Mononuclear cell (primary cell): ENCODE data around the gene LLPH. TPM values are rescaled to one million over a fixed set of nuclear protein-coding genes. Genes with fewer than 3 reads are reported as not detected.

Experiments used
- H3K27me3 ChIP-seq: 2 replicates; pipeline ENCODE4 v1.6.0; 2011; ENCODE audit warnings: low read length, control low read depth; ENCODE audit not compliant: insufficient read depth
- H3K4me1 ChIP-seq: 2 replicates; pipeline ENCODE4 v1.5.1; 2011; ENCODE audit warnings: mild to moderate bottlenecking, low read length, control low read depth; ENCODE audit not compliant: insufficient read depth
- H3K4me3 ChIP-seq: 2 replicates; pipeline ENCODE4 v1.5.1; 2011; ENCODE audit warnings: mild to moderate bottlenecking, low read length, moderate library complexity
- H3K9me3 ChIP-seq: 2 replicates; pipeline ENCODE4 v1.5.1; 2011; ENCODE audit warnings: low read depth, mild to moderate bottlenecking, control low read depth, low read length
- total RNA-seq: library from RNA; depleted of rRNA; stranded (reverse); fragments of >200 nt; gene quantifications from one replicate; pipeline ENCODE4 v1.2.3, GENCODE V29; 2012

LLPH gene
- total RNA-seq, 1 donor, result 5.0 TPM

GRCh38 chr12:66156654-66157053, 26.1 kb upstream of the LLPH start:
- Histone ChIP-seq H3K4me3 (no peak overlapping the region), H3K9me3 (no peaks in the 10 kb centered on the region), H3K4me1 (peaks cover 26% of the 10 kb centered on the region), H3K27me3 (no peaks in the 10 kb centered on the region)

DNA sequence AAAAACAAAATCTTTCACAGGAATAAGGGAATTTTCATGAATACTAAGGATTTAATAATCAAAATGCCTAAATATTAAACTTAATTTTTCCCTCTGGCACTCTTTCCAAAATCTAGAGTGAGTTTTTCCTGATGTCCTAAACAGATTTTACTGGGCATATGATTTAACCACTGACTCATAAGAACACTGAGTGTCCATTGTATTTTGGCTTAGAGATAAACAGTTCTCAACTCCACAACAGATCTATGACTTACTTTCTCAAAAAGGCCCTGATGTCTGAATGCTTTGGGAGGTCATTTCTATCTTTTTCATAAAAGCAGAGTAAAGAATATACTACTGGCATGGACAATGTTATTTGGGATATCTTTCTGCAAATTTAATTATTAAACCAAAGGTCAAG, 24.2 kb upstream of the LLPH start:
- Histone ChIP-seq H3K4me1 (peaks cover 34% of the 10 kb centered on the region), H3K4me3 (no peak overlapping the region), H3K9me3 (no peaks in the 10 kb centered on the region), H3K27me3 (no peaks in the 10 kb centered on the region)

- H3K4me3 ChIP-seq, result no peak overlapping the region
- H3K27me3 ChIP-seq, result no peaks in the 10 kb centered on the region
- H3K4me1 ChIP-seq, result peaks cover 27% of the 10 kb centered on the region
- H3K9me3 ChIP-seq, result no peaks in the 10 kb centered on the region
Measured at GRCh38 chr12:66152732-66153131, 22.2 kb upstream of the LLPH start.

DNA sequence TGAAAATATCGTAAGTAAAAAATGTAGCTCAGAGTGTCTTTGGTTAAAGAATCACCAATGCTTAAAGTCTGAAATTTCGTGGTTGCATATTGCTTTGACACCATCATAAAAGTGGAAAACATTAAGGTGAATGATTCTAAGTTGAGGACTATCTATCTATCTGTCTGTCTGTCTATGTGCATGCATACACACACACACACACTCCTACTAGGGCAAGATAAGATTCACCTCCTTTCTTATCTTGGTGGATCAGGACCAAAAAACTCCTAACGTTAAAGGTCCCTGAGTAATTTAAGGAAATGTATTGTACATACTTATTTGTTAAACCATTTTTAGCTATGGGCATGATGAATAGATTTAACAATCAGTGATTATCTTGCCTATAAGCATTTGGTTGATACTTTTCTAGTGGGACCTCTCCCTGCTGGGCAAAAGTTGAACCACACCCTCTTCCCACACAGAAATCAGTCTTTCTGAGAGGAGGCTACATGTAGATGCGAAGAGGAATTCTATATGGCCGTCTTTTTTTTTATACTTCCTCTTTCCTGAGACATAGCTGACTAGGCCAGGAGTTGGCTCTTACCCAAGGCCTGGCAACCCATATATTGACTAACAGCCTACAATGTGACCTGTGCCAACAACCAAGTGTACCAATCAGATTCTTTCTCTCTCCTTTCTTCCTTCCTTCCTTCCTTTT, 19.3 kb upstream of the LLPH start:
- Histone ChIP-seq H3K4me3 (no peak overlapping the region), H3K27me3 (no peaks in the 10 kb centered on the region), H3K4me1 (peaks cover 28% of the 10 kb centered on the region), H3K9me3 (no peaks in the 10 kb centered on the region)

- no peak overlapping the region for H3K4me3 ChIP-seq
- peaks cover 38% of the 10 kb centered on the region for H3K4me1 ChIP-seq
- peaks cover 24% of the 10 kb centered on the region for H3K9me3 ChIP-seq
- no peaks in the 10 kb centered on the region for H3K27me3 ChIP-seq
Measured at GRCh38 chr12:66144791-66145754, 14.5 kb upstream of the LLPH start.

DNA sequence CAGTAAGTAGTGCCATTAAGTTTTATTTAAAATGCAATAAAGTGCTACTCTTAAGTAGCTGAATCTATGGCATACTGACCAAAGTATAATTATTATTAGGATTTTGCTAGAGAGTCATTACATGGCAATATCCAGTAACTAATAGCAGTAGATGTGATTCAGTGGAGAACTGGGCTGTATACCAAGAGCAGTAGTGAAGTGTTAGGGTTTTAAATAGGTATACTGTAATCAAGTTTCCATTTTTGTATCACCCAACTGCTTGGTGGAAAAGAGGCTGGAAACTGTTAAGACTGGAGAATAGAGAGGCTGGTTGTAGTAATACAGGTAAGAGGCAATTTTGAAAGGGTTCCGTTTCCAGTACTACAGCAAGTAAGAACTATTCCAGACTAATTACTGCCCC, 13.3 kb upstream of the LLPH start:
- no peaks in the 10 kb centered on the region for H3K27me3 ChIP-seq
- peaks cover 26% of the 10 kb centered on the region for H3K9me3 ChIP-seq
- H3K4me1 ChIP-seq, result peaks cover 33% of the 10 kb centered on the region
- no peak overlapping the region for H3K4me3 ChIP-seq

- peaks cover 33% of the 10 kb centered on the region for H3K4me1 ChIP-seq
- H3K27me3 ChIP-seq, result no peaks in the 10 kb centered on the region
Measured at GRCh38 chr12:66142826-66143225, 12.3 kb upstream of the LLPH start.

GRCh38 chr12:66141299-66141698, 10.7 kb upstream of the LLPH start:
- Histone ChIP-seq H3K9me3 (peaks cover 26% of the 10 kb centered on the region), H3K4me3 (no peak overlapping the region), H3K4me1 (peaks cover 32% of the 10 kb centered on the region), H3K27me3 (no peaks in the 10 kb centered on the region)

More at GRCh38 chr12:66142826-66143225, 12.3 kb upstream of the LLPH start:
- Histone ChIP-seq H3K9me3 (peaks cover 26% of the 10 kb centered on the region), H3K4me3 (no peak overlapping the region)

DNA sequence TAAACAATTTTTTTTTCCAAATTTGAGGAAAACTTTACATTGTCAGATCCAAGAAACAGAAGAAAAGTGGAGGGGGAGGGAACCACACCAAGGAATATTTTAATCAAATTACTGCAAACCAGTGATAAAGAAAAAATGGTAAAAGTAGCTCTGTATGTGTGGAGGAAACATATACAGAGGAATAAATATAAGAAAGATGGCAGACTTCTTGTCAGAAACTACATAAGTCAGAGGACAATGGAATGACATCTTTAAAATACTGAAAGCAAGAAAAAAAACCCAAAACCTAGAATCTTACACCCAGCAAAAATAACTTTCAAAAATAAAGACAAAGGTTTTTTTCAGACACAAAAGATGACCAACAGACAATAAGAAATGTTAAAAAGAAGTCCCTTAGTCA, 10.2 kb upstream of the LLPH start:
- Histone ChIP-seq H3K4me3 (no peak overlapping the region), H3K9me3 (peaks cover 26% of the 10 kb centered on the region), H3K4me1 (peaks cover 27% of the 10 kb centered on the region), H3K27me3 (no peaks in the 10 kb centered on the region)

GRCh38 chr12:66139328-66139727, 8.8 kb upstream of the LLPH start:
- Histone ChIP-seq H3K27me3 (no peaks in the 10 kb centered on the region), H3K9me3 (peaks cover 26% of the 10 kb centered on the region), H3K4me1 (peaks cover 16% of the 10 kb centered on the region), H3K4me3 (no peak overlapping the region)

DNA sequence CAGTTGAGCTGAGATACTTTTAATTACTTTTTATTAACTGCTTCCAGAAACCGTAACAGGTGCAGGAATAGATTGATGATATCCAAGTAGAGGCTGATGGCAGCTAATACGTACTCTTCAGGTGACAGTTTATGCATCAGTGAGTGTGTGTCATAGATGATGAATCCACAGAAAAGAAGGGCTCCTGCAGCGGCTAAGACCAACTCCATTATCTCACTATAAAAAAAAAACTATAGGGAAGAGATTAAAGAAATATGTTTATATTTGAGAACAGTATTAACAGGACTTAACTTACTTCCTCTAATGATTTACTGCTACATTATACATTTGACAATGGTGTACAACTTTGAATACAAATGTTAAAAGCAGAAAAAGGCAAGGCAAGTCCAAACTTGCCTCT, 7.4 kb upstream of the LLPH start:
- H3K9me3 ChIP-seq, result peaks cover 26% of the 10 kb centered on the region
- H3K4me1 ChIP-seq, result peaks cover 7% of the 10 kb centered on the region
- no peaks in the 10 kb centered on the region for H3K27me3 ChIP-seq
- H3K4me3 ChIP-seq, result no peak overlapping the region

GRCh38 chr12:66132408-66132807, 1.9 kb upstream of the LLPH start:
- H3K4me3 ChIP-seq, result no peak overlapping the region
- H3K27me3 ChIP-seq, result no peaks in the 10 kb centered on the region
- H3K9me3 ChIP-seq, result no peaks in the 10 kb centered on the region
- peaks cover 26% of the 10 kb centered on the region for H3K4me1 ChIP-seq

- peak overlapping the region; percentile 93 for H3K4me3 ChIP-seq
- no peaks in the 10 kb centered on the region for H3K27me3 ChIP-seq
- H3K9me3 ChIP-seq, result no peaks in the 10 kb centered on the region
- H3K4me1 ChIP-seq, result peaks cover 26% of the 10 kb centered on the region
Measured at GRCh38 chr12:66131067-66131688, 628 bp upstream of the LLPH start.

- H3K27me3 ChIP-seq, result no peaks in the 10 kb centered on the region
- H3K4me3 ChIP-seq, result peak overlapping the region; percentile 93
- peaks cover 26% of the 10 kb centered on the region for H3K4me1 ChIP-seq
- no peaks in the 10 kb centered on the region for H3K9me3 ChIP-seq
Measured at GRCh38 chr12:66129934-66130266, 650 bp downstream of the LLPH start.

DNA sequence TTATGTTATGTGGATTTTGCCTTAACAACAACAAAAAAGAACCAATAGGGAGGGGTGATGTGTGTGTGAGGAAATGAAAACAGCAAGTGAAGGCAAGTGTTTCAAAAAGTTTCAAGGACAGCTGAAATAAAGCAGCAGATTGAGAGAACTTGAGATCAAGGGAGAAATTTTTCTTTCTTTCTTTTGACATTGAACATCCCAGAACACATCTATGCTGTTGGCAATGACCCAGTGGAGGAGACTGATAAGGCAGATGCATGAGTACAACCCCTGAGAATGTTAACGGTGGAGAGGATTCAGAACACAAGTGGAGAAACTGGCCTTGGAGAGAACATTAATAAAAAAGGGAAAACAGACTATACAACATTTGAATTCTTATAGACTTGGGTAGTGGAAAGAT, 2.9 kb downstream of the LLPH start:
- Histone ChIP-seq H3K4me1 (peaks cover 22% of the 10 kb centered on the region), H3K27me3 (no peaks in the 10 kb centered on the region), H3K9me3 (no peaks in the 10 kb centered on the region), H3K4me3 (no peak overlapping the region)
